Measurements from ENCODE around the gene CHMP1B.
"Not testable (repeated sequence)": the region's sequence is repeated elsewhere in the genome, so short reads cannot be mapped to it uniquely, and the experiment has no call there.

CHMP1B gene

DNA sequence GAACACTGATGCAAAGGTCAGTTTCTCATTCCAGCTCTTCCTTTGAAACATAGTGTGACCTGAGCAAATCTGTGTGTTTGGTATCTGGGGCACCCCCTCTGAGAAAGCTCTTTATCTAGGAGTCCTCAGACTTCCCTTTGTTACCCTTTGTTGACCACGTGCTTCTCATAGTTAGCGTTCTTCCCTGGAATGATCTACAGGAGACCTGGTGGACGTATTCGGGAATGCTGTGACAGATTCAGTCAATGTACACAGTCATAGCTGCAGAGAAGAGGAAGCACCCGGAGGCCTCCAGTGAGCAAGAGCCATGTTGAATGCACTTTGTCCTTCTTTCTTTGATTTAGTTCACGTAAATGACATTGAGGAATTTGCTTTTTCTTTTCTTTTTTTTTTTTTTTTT lies 10.7 kb upstream of the CHMP1B start:
- no peak for DNase-seq (ENCODE audit: low read depth)

DNA sequence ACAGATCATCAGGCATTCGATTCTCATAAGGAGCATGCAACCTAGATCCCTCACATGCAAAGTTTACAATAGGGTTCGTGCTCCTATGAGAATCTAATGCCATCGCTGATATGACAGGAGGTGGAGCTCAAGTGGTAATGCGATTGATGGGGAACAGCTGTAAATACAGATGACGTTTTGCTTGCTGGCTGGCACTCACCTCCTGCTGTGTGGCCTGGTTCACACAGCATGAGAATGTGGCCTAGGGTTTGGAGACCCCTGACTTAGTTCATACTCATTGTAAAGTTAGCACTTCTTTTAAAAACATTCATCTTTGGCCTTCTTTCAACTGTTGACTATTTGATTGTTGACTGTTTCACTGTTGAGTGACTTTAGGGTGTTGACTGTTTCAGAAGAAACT lies 8.7 kb upstream of the CHMP1B start:
- DNase-seq (ENCODE audit: low read depth), result no peak

- no peak for DNase-seq (ENCODE audit: low read depth)
Observed at GRCh38 chr18:11844436-11844835, 6.8 kb upstream of the CHMP1B start.

DNA sequence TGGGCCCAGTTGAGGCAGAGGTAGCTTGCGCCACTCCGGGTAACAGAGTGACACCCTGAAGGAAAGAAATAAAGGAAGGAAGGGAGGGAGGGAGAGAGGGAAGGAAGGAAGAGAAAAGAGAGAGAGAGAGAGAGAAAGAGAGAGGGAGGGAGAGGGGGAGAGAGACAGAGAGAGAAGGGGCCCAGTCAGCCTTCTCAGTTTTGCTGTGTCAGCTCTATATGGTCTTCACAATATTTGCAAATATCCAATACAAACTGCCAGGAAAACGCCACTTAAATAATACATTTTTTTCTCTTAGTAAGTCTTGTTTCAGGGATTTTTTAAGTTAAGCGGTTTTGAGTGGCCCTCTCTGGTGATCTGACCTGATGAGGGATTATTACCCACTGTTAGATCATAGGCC lies 5.6 kb upstream of the CHMP1B start:
- DNase-seq (ENCODE audit: low read depth), result no peak

DNA sequence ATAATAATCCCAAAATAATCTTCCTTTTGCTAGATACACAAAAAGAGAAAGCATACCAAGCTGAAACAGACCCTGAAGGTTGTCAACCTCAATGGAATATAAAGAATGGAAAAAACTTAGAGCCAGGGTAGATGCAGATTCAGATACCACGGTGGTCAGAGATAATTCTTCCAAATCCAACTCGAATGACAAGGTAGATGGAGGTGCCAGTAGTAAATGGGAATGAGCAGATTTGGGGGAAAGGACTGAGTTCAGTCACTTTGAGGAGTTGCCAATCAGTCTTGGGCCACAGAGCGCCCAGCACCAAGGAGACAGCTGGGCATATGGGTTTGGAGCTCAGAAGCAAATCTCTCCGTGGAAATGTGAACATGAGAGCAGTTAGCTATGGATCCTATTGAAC lies 3.4 kb upstream of the CHMP1B start:
- DNase-seq (ENCODE audit: low read depth), result no peak

- DNase-seq (ENCODE audit: low read depth), result no peak
Observed at GRCh38 chr18:11849279-11849678, 1.9 kb upstream of the CHMP1B start.

DNA sequence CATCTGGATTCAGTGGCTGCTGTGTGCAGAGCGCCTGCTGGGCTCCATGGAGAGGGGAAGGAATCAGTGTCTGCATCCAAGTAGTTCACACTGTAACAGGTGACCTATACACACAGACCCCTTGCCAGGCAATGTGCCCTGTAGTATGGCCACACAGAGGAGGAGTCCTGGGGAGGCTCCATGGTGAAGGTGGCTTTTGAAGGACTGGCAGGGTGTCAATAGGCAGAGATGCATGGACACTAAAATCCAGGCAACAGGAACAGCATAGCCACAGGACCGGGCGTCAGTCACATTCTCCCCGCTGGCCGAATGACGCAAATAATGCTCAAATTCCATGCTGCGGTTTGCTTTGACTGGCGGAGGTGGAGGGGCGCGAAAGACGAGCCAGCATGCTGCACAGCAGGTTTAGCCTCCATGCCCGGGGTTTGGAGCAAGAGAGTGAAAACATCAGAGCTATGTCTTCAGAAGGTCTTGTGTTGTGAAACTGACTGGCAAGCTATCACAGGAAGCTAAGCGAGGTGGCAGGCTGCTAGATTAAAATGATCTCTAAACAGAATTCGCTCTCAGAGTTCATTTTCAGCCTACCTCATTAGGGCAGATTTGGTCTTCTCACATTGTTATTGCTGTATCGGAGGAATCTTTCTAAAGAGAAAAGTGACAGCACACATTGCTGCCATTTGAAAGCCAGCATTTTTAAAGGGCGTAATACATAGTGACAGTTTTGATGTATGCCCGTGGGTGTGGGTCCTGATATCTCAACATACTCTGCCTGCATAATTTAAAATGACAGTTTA lies 1.2 kb upstream of the CHMP1B start:
- peak; percentile 14 for DNase-seq (ENCODE audit: low read depth)

DNA sequence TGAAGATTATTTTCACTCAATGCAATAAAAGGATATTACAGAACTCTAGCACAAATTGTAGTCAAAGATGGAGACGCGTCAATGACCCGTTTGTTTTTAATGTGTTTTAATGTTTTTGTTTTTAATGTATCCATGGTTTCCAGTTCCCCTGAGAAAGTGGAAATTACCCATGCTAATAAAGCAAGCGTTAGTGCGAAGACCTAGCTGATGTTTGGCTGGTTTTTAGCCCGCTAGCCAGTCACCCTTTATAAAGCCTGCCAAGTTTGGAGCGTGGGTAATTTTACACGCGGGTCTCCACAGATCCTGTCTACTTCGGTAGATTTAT lies 430 bp upstream of the CHMP1B start:
- no peak for DNase-seq (ENCODE audit: low read depth)

GRCh38 chr18:11851806-11852337 lies 659 bp downstream of the CHMP1B start:
- no peak for DNase-seq (ENCODE audit: low read depth)

DNA sequence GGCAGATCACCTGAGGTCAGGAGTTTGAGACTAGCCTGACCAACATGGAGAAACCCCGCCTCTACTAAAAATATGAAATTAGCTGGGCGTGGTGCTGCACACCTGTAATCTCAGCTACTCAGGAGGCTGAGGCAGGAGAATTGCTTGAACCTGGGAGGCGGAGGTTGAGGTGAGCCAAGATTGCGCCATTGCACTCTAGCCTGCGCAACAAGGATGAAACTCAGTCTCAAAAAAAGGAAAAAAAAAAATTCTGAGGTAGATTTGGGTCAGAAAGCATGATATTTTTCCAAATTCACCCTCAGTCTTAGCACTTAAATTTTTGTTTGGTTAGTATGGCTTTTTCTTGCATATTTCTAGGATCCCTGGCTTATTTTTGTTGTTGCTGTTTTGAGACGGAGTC lies 3.3 kb downstream of the CHMP1B start:
- not testable (repeated sequence) for DNase-seq (ENCODE audit: low read depth)

DNA sequence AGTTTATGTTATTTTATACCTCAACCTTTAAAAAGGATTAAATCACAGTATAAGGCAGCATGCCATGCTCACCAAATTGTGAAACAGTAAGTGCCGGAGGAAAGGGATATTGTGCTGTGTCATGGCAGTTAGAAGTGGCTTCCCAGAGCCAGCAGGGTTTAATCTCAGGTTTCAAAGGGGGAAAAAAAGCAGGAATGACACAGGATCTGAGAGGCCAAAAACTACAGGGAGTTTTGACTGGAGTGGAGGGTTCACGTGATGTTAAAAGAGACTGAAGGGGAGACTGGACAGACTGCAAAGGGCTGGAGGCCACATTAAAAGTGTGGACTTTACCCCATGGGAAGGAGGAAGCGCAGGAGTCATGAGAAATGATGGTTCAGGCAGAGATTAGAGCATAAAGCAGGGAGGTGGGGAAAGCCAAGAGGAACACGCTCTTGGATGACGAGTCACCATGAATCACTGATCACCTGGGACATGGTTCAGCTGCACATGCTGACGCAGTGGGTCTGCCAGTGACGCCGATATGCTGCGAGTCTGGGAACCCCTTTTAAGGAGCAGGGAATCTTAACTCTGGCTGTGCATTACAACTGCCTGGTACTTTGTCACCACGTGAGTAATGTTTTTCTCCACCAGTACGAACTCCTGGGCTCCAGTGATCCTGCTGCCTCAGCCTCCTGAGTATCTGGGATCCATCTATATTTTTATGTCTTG lies 6.1 kb downstream of the CHMP1B start:
- no peak for DNase-seq (ENCODE audit: low read depth)

DNA sequence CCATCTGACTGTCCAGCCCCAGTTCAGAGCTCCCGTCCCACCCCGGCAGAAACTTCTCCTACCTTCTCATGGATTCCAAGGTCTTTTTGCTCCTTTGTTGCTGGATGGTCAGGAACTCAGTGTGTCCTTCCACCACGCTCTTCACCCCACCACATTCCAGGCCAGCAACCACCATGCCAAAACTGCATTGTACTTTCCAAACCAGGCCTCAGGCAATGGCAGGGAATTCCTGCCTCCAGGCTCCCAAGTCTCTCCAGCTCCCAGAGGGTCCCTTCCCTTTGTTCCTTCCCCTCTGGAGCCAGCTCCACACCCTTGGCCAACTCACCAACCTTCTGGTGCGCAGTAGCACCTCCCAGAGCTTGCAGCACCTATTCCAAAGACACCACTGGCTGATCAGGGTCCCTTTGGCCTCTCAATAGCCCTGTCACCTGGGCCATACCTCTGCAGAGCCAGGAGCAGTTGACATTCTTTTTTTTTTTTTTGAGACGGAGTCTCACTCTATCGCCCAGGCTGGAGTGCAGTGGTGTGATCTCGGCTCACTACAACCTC lies 8.1 kb downstream of the CHMP1B start:
- DNase-seq (ENCODE audit: low read depth), result no peak

- no peak for DNase-seq (ENCODE audit: low read depth)
Observed at GRCh38 chr18:11859903-11860407, 8.7 kb downstream of the CHMP1B start.

GRCh38 chr18:11860594-11861450 lies 9.6 kb downstream of the CHMP1B start:
- no peak for DNase-seq (ENCODE audit: low read depth)

DNA sequence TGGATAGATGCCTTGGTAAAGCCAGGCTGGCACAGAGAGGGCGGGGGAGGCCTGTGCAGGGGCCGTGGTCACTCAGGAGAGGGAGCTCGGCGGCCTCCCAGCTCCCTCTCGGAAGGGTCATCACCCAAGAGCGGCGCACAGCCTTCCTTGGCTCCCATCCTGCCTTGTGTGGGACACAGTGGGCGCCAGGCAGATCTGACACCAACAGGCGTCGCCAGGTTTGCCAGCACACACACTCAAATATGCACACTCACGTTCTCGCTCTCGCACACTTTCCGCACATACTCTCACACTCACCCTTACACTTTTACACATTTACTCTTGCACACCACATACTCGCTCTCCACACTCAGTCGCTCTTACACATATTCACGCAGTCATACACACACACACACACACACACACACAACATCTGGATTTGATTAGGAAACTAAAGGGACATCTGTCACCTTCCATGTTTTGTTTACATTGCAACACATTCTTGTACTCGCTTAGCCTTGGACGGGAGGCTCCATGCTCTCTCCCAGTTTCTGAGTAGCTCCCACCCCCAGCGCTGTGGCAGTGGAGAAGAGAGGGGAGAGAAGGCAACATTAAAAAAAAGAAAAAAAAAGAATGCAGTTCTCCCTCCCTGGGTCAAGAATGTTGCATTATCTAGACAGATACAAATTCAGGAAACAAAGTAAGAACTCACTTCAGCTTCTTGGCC lies 10.5 kb downstream of the CHMP1B start:
- no peak for DNase-seq (ENCODE audit: low read depth)

DNA sequence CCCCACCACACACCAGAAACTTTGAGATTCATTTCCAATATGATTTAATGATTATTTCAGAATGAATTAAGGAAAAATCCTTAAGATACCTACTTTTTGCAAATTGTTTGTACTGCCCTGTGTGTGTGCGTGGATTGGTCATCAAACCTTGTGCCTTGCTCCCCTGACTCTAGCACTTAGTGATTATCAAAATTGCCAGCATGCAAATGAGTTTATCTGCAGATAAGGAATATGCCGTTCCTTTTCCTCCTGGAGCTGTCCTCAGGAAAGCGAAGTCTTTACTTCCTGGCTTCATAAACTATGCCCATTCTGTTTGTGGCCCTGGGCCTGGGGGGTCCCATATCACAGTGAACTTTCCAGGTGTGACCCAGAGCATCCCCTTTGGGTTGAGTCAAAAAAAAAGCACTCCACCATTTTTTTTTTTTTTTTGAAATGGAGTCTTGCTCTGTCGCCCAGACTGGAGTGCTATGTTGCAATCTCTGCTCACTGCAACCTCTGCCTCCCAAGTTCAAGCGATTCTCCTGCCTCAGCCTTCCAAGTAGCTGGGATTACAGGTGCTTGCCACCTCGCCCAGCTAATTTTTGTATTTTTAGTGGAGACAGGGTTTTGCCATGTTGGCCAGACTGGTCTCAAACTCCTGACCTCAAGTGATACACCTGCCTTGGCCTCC lies 11.4 kb downstream of the CHMP1B start:
- DNase-seq (ENCODE audit: low read depth), result no peak

DNA sequence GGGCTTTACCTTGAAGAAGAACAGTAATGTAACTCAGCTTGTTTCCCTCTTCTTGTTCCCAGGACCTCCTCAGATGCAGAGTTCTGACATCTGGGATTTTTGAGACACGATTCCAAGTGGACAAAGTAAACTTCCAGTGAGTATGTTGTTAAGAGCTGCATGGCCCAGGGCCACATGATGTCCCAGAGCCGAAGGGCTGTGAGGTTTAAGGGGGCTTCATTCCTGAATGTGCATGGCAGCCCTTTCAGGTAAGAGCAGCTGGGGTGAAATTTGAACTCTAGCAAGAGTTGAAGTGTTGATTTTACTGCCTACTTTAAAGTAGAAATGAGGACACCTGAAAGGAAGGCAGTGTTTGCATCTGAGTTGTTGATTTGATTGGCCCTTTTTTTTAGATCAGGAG lies 13.3 kb downstream of the CHMP1B start:
- DNase-seq (ENCODE audit: low read depth), result no peak

DNA sequence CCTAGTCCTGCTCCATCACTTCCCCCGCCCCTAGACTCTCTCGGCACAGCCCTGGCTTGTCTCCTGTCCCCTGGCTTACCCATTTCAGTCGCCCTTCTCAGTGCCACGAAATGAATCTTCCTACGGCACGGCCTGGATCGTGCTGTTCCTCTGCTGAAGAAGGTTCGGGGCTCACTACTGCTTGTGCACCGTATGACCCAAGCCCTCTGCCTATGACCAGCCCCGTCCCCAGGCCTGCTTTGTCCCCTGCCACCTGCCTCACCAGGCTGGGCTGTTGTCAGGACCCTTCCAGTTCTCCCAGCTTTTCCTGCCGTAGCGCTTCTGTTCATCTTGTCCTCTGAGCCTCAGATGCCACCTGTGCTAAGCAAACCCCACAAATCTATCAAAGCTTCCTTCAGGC lies 13.9 kb downstream of the CHMP1B start:
- no peak for DNase-seq (ENCODE audit: low read depth)

- DNase-seq (ENCODE audit: low read depth), result no peak
Observed at GRCh38 chr18:11866329-11866728, 15.1 kb downstream of the CHMP1B start.

- no peak for DNase-seq (ENCODE audit: low read depth)
Observed at GRCh38 chr18:11866764-11867163, 15.6 kb downstream of the CHMP1B start.

DNA sequence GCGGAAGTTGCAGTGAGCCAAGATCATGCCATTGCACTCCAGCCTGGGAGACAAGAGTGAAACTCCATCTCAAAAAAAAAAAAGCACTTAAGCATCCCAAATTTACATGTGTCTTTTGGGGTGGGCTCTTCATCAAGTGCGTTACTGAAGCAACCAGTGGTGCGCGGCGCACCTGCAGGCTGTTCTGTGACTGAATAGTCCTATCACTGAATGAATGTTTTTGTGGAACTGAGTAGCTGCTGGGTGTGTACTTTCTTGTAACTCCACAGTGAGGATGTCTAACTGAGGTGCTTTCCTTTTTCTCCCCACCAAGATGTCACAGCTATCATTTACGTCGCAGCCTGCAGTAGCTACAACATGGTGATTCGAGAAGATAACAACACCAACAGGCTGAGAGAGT lies 17.0 kb downstream of the CHMP1B start:
- DNase-seq (ENCODE audit: low read depth), result no peak
